Thoracic aorta (tissue), 2 donors: Measurements from ENCODE around the gene ZNF319. TPM values are rescaled to one million over a fixed set of nuclear protein-coding genes. Genes with fewer than 3 reads are reported as not detected.

Experiments
- ATAC-seq: fragments of 150-250 bp; one replicate; pipeline ENCODE4 v1.8.0; 2017; ENCODE audit warnings: low read depth; ENCODE audit not compliant: insufficient number of reproducible peaks, low FRiP score
- DNase-seq: peaks from one replicate; pipeline ENCODE4 v3.0.0-alpha.2; 2020; ENCODE audit warnings: low spot score
- H3K27ac ChIP-seq, 2 donors: fragments of 200-600 bp; sonication (generic); 1 replicate in 1 of 2; 2 replicates in 1 of 2; pipeline ENCODE4 v1.5.1; 2016; ENCODE audit warnings: mild to moderate bottlenecking in 2 of 2, moderate library complexity in 2 of 2
- H3K27me3 ChIP-seq: fragments of 200-600 bp; sonication (generic); replicated peaks from 2 replicates; pipeline ENCODE4 v1.6.0; 2016; ENCODE audit warnings: mild to moderate bottlenecking; ENCODE audit not compliant: insufficient read depth
- H3K36me3 ChIP-seq: fragments of 200-600 bp; sonication (generic); one replicate; pipeline ENCODE4 v1.5.1; 2016
- H3K4me1 ChIP-seq, 2 donors: fragments of 200-600 bp; sonication (generic); 1 replicate in 1 of 2; 2 replicates in 1 of 2; pipeline versions ENCODE4 v1.5.1 to v1.6.0; 2016; ENCODE audit warnings: low read depth in 2 of 2, mild to moderate bottlenecking in 1 of 2; ENCODE audit not compliant: control insufficient read depth in 1 of 2
- H3K4me3 ChIP-seq: fragments of 200-600 bp; sonication (generic); 2 replicates; pipeline ENCODE4 v1.5.1; 2016; ENCODE audit warnings: mild to moderate bottlenecking
- H3K9me3 ChIP-seq: fragments of 200-600 bp; sonication (generic); 2 replicates; pipeline ENCODE4 v1.5.1; 2016
- total RNA-seq, 2 donors: library from RNA; depleted of rRNA; stranded (reverse); fragments of >200 nt; gene quantifications; one replicate each; pipeline versions ENCODE4 v1.1.0 to v1.2.3, GENCODE V29; 2016
- TF ChIP-seq, protein P1 (sequence below): fragments of 200-600 bp; sonication (generic); IDR thresholded peaks from one replicate; pipeline ENCODE4 v1.5.1; 2019; ENCODE audit warnings: antibody characterized with exemption

The ZNF319 gene
- total RNA-seq, 2 donors from 2014 or later: 6.0 to 13.8 TPM

DNA sequence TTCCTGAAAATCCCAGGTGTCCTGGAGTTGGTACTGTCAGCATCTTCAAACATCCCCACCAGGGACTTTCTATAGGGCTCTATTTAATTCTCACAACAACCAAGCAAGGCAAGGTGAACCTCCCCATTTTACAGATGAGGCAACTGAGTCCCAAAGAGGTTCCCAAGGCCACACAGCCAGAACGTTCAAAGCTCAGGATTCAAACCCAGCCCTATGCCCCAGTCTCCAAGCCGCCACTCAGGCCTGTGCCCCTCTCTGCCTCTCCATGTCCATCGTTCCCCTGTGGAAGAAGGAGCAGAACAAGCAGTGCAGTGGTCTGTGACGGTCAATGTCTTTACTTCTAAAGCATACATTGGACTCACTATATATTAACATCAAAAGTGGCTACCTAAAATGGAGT, 6.1 kb downstream of the ZNF319 start:
- H3K4me3 ChIP-seq: no peak overlapping the region
- H3K27me3 ChIP-seq: no peaks in the 10 kb centered on the region
- TF ChIP-seq, protein P1, sequence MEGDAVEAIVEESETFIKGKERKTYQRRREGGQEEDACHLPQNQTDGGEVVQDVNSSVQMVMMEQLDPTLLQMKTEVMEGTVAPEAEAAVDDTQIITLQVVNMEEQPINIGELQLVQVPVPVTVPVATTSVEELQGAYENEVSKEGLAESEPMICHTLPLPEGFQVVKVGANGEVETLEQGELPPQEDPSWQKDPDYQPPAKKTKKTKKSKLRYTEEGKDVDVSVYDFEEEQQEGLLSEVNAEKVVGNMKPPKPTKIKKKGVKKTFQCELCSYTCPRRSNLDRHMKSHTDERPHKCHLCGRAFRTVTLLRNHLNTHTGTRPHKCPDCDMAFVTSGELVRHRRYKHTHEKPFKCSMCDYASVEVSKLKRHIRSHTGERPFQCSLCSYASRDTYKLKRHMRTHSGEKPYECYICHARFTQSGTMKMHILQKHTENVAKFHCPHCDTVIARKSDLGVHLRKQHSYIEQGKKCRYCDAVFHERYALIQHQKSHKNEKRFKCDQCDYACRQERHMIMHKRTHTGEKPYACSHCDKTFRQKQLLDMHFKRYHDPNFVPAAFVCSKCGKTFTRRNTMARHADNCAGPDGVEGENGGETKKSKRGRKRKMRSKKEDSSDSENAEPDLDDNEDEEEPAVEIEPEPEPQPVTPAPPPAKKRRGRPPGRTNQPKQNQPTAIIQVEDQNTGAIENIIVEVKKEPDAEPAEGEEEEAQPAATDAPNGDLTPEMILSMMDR: no peak
- no peak overlapping the region for H3K27ac ChIP-seq
- no peak for DNase-seq
- ATAC-seq: no peak
- peaks cover 22% of the 10 kb centered on the region for H3K36me3 ChIP-seq
- H3K9me3 ChIP-seq: no peaks in the 10 kb centered on the region
- peaks cover 8 to 12% of the 10 kb centered on the region in 2 donors for H3K4me1 ChIP-seq

DNA sequence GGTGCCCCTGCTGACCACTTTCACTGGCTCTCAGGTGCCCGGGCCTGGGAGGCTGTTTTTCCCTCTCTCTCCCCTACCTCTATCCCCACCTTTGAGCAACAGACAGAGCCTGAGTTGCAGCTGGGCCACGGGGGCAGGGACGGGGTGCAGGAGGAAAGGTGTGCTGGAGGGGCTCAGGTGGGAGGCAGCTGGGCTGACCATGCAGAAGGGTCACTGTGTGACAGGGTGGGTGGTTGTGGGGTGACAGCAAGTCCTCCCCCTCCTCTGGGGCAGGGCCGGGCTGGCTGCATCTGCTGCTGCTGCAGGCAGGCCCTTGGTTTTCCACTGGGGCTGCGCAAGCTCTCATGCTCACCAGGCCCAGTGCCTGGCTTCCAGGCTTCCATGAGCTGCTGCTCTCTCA, 6.6 kb downstream of the ZNF319 start:
- no peak for DNase-seq
- Histone ChIP-seq H3K36me3 (peaks cover 22% of the 10 kb centered on the region), H3K27ac (no peak overlapping the region), H3K4me1 (peaks cover 4 to 8% of the 10 kb centered on the region in 2 donors), H3K27me3 (no peaks in the 10 kb centered on the region), H3K4me3 (no peak overlapping the region), H3K9me3 (no peaks in the 10 kb centered on the region)
- ATAC-seq: no peak
- TF ChIP-seq, protein P1: no peak

DNA sequence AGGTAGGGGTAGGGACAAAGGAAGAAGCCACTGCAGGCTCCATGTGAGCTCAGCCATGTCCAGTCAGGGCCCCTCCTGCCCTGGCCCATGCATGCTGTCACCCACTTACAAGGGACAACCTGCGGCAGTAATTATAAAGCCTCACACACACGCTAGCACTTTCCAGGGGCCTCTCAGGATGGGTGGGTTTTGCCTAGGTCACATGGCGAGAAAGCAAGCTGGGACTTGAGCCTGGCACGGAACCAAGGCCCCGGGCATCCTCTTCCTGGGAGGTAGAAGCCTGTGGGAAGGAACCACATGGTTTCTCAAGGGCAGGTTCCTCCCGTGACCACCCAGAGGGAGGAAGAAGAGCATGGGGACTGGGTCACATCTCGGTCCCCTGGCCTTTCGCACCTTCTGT, 7.0 kb downstream of the ZNF319 start:
- peaks cover 0 to 3% of the 10 kb centered on the region in 2 donors for H3K4me1 ChIP-seq
- no peaks in the 10 kb centered on the region for H3K9me3 ChIP-seq
- H3K27me3 ChIP-seq: no peaks in the 10 kb centered on the region
- peaks cover 22% of the 10 kb centered on the region for H3K36me3 ChIP-seq
- ATAC-seq (no peak), DNase-seq (no peak)
- H3K4me3 ChIP-seq: no peak overlapping the region
- TF ChIP-seq, protein P1: no peak
- no peak overlapping the region for H3K27ac ChIP-seq

DNA sequence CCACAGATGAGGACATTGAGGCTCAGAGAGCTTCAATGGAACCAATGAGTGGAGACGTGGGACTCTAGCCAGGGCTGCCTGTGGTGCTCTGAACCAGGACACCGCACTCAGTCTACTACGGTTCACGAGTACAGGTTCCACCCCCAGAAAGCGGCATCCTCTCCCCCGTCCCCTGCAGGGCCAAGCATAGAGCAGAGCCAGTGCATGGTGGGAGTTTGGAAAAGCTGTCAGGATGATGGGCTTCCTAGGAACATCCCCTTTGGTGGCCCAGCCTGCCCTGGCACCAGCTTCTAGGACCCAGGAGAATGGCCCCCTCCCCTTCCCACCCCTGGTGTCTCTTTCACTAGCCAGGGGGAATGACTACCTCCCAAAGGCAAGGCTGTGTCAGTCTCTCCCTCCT, 8.4 kb downstream of the ZNF319 start:
- Histone ChIP-seq H3K36me3 (peaks cover 13% of the 10 kb centered on the region), H3K27me3 (no peaks in the 10 kb centered on the region), H3K9me3 (no peaks in the 10 kb centered on the region), H3K4me1 (no peaks in the 10 kb centered on the region), H3K27ac (no peak overlapping the region), H3K4me3 (no peak overlapping the region)
- TF ChIP-seq, protein P1: no peak
- DNase-seq (no peak), ATAC-seq (no peak)

DNA sequence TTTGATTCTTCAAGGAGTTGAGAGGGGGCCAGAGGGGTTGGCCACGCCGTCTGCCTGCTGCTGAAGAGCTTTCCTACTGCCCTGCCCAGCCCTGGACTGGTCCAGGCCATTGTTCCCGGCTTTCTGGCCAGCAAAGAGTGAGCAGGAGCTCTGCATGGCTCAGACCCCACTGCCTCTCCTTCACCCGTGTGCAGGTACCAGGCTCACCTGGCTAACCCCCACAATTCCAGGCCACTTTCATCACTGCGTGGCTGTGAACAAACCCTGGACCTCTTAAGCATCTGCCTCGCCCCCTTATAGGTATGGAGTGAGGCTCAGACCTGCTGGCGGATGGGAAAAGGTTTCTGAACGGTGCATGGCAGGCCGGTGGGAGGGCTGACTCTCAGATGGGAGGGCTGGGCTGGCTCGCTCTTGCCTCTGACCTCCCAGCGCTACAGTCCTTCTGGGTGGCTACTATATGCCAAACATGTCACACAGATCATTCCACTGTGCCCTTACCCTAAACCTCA, 8.9 kb downstream of the ZNF319 start:
- H3K36me3 ChIP-seq: peaks cover 8% of the 10 kb centered on the region
- no peaks in the 10 kb centered on the region for H3K4me1 ChIP-seq
- no peaks in the 10 kb centered on the region for H3K27me3 ChIP-seq
- no peaks in the 10 kb centered on the region for H3K9me3 ChIP-seq
- DNase-seq: no peak
- ATAC-seq: no peak
- no peak overlapping the region for H3K27ac ChIP-seq
- TF ChIP-seq, protein P1: no peak
- no peak overlapping the region for H3K4me3 ChIP-seq
